WERI-Rb-1 (cell line): ENCODE data around the gene ROGDI.

Experiments used
- DNase-seq: peaks from one replicate; pipeline ENCODE4 v3.0.0-alpha.2; 2020
- H3K27ac ChIP-seq: fragments of 250-450 bp; sonication (Bioruptor Pico); 2 replicates; pipeline ENCODE4 v1.5.1; 2020; ENCODE audit warnings: mild to moderate bottlenecking, moderate library complexity
- H3K27me3 ChIP-seq: fragments of 250-450 bp; sonication (Bioruptor Pico); 2 replicates; pipeline ENCODE4 v1.5.1; 2021; ENCODE audit warnings: mild to moderate bottlenecking, low read depth, moderate library complexity; ENCODE audit not compliant: insufficient read depth, severe bottlenecking
- H3K36me3 ChIP-seq: fragments of 250-450 bp; sonication (Bioruptor Pico); 2 replicates; pipeline ENCODE4 v1.5.1; 2020; ENCODE audit warnings: mild to moderate bottlenecking, moderate library complexity
- H3K4me3 ChIP-seq: 2 replicates; pipeline ENCODE4 v1.5.1; 2011; ENCODE audit warnings: low read depth, mild to moderate bottlenecking, control low read depth, low read length
- H3K9me3 ChIP-seq: fragments of 250-450 bp; sonication (Bioruptor Pico); 2 replicates; pipeline ENCODE4 v1.5.1; 2021; ENCODE audit warnings: mild to moderate bottlenecking, moderate library complexity; ENCODE audit not compliant: severe bottlenecking
- TF ChIP-seq, protein P1 (sequence below): IDR thresholded peaks from 2 replicates; pipeline ENCODE4 v1.5.1; 2011; ENCODE audit warnings: low read depth, mild to moderate bottlenecking, control low read depth, inconsistent platforms, low read length

ROGDI gene

GRCh38 chr16:4811773-4812172, 9.3 kb upstream of the ROGDI start:
- H3K36me3 ChIP-seq = peaks cover 81% of the 10 kb centered on the region
- H3K27ac ChIP-seq = no peak overlapping the region
- no peaks in the 10 kb centered on the region for H3K27me3 ChIP-seq
- no peak for DNase-seq
- H3K4me3 ChIP-seq = no peak overlapping the region
- TF ChIP-seq, protein P1, sequence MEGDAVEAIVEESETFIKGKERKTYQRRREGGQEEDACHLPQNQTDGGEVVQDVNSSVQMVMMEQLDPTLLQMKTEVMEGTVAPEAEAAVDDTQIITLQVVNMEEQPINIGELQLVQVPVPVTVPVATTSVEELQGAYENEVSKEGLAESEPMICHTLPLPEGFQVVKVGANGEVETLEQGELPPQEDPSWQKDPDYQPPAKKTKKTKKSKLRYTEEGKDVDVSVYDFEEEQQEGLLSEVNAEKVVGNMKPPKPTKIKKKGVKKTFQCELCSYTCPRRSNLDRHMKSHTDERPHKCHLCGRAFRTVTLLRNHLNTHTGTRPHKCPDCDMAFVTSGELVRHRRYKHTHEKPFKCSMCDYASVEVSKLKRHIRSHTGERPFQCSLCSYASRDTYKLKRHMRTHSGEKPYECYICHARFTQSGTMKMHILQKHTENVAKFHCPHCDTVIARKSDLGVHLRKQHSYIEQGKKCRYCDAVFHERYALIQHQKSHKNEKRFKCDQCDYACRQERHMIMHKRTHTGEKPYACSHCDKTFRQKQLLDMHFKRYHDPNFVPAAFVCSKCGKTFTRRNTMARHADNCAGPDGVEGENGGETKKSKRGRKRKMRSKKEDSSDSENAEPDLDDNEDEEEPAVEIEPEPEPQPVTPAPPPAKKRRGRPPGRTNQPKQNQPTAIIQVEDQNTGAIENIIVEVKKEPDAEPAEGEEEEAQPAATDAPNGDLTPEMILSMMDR = no peak
- no peaks in the 10 kb centered on the region for H3K9me3 ChIP-seq

DNA sequence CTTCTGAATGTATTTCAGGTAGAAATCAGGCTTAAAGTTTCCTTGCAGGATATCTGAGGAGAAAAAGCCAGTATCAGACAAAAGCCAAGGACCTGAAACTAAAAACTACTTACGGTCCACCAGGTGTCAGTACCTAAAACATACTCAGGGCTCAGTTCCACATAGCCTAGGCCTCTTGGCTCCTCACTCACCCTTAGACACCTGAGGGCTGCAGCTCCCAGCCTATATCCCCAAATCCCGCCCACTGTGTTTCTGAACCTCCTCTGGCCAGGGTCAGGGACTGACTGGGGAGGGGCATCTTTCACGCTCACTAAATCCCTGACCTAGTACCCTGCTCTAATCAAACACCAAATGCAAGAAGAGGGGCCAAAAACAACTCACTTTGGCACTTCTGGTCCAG, 8.8 kb upstream of the ROGDI start:
- TF ChIP-seq, protein P1 = no peak
- Histone ChIP-seq H3K4me3 (no peak overlapping the region), H3K27ac (no peak overlapping the region), H3K9me3 (no peaks in the 10 kb centered on the region), H3K27me3 (no peaks in the 10 kb centered on the region), H3K36me3 (peaks cover 80% of the 10 kb centered on the region)
- DNase-seq = no peak

- DNase-seq = no peak
- peaks cover 67% of the 10 kb centered on the region for H3K36me3 ChIP-seq
- H3K9me3 ChIP-seq = no peaks in the 10 kb centered on the region
Observed at GRCh38 chr16:4806280-4806679, 3.8 kb upstream of the ROGDI start.

DNA sequence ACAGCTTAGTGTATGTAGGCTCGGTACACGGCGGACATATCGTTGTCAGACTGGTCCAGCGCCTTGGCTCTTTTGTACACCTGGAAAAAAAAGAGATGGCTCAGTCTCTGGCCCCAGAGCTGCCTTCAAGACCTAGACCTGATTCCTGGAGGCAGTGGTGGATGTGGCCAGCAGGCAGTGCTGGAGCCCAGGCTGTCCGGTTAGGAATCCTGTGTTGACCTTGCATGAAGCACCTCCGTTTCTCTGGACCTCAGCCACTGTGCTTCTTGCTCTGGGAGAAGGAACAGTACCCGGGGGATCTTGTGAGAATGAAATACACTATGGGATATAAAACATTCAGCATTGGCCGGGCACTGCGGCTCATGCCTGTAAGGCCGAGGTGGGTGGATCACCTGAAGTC, 2.8 kb upstream of the ROGDI start:
- peak; percentile 41 for DNase-seq
- TF ChIP-seq, protein P1 = peak; percentile 22; the same call in 1 of the 2 replicates
- peaks cover 66% of the 10 kb centered on the region for H3K36me3 ChIP-seq
- no peaks in the 10 kb centered on the region for H3K27me3 ChIP-seq
- H3K4me3 ChIP-seq = no peak overlapping the region
- H3K27ac ChIP-seq = peak overlapping the region; percentile 95
- no peaks in the 10 kb centered on the region for H3K9me3 ChIP-seq

More at GRCh38 chr16:4806280-4806679, 3.8 kb upstream of the ROGDI start:
- Histone ChIP-seq H3K27me3 (no peaks in the 10 kb centered on the region), H3K27ac (no peak overlapping the region), H3K4me3 (no peak overlapping the region)
- TF ChIP-seq, protein P1 = no peak

GRCh38 chr16:4803898-4804762, 1.7 kb upstream of the ROGDI start:
- H3K36me3 ChIP-seq = peaks cover 67% of the 10 kb centered on the region
- no peaks in the 10 kb centered on the region for H3K9me3 ChIP-seq
- no peak overlapping the region for H3K4me3 ChIP-seq
- no peaks in the 10 kb centered on the region for H3K27me3 ChIP-seq
- DNase-seq = no peak
- TF ChIP-seq, protein P1 = no peak
- peak overlapping the region; percentile 95 for H3K27ac ChIP-seq

GRCh38 chr16:4803401-4803844, 990 bp upstream of the ROGDI start:
- no peaks in the 10 kb centered on the region for H3K27me3 ChIP-seq
- H3K36me3 ChIP-seq = peaks cover 70% of the 10 kb centered on the region
- DNase-seq = peak; percentile 51
- no peaks in the 10 kb centered on the region for H3K9me3 ChIP-seq
- TF ChIP-seq, protein P1 = no peak
- H3K27ac ChIP-seq = peak overlapping the region; percentile 95
- peak overlapping the region; percentile 63 for H3K4me3 ChIP-seq
